ENCODE measurements around the gene ZNF211.

DNA sequence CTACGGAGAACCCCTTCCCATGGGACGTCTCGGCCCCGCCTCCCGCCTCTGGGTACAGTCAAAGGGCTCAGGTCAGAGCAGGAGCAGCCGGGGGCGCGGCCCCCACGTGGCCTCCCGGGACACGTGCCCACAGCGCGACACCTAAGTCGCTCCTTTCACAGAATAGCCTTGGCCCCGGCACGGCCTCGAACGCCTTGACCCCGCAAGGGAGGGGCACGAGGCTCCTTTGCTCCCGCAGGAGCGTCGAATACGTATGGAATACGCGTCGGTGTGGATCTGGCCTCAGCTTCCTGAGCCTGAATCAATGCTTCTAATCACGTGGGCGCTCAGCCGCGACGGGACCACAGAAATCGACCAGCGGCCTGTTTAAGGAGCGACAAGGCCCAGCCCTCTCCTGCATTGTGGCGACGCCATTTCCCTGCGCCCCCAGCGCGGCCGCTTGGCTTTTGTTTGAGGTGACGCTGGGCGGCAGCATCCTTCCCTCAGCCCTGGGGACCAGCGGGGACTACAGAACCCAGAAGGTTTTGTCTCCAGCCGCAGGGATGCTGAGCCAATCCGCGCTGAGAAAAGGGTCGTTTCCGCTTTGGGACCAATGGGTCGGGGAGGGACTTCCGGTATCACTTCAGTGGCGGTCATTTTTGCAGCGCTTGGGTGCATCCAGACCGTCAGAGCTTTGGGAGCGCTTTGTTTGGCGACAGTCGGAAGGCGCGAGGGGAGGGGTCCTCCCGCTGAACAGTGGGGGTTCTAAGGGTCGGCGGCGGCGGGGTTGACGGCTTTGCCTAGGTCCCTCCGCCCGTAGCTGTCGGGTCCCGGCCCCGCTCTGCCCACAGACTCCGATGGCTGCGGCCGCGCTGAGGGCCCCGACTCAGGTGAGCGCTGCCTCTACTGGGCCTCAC, 49.2 kb upstream of the ZNF211 start, which contains the start of gene ZIK1:
- TF ChIP-seq, protein P1, sequence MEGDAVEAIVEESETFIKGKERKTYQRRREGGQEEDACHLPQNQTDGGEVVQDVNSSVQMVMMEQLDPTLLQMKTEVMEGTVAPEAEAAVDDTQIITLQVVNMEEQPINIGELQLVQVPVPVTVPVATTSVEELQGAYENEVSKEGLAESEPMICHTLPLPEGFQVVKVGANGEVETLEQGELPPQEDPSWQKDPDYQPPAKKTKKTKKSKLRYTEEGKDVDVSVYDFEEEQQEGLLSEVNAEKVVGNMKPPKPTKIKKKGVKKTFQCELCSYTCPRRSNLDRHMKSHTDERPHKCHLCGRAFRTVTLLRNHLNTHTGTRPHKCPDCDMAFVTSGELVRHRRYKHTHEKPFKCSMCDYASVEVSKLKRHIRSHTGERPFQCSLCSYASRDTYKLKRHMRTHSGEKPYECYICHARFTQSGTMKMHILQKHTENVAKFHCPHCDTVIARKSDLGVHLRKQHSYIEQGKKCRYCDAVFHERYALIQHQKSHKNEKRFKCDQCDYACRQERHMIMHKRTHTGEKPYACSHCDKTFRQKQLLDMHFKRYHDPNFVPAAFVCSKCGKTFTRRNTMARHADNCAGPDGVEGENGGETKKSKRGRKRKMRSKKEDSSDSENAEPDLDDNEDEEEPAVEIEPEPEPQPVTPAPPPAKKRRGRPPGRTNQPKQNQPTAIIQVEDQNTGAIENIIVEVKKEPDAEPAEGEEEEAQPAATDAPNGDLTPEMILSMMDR (IDR thresholded peaks at IDR 0.05 in 4 of 5, conservative IDR thresholded peaks at IDR 0.05 in 1 of 5) = no peak
- no peak for TF ChIP-seq POLR2A (IDR thresholded peaks at IDR 0.05)
